ENCODE measurements around the gene TNFRSF1B.

GRCh38 chr1:12180903-12181302 lies 14.1 kb downstream of the TNFRSF1B start:
- TF ChIP-seq CTCF (conservative IDR thresholded peaks at IDR 0.05 in 1 of 2, IDR thresholded peaks at IDR 0.05 in 1 of 2; ENCODE audit: low read depth in 1 of 2, low read length in 2 of 2) (no peak), EZH2 (IDR thresholded peaks at IDR 0.05; ENCODE audit: low read length, missing control alignments) (no peak)

All from fibroblast of lung (primary cell).